ENCODE results near the gene COMMD9.

Gene COMMD9

GRCh38 chr11:36266767-36267166 lies 22.5 kb downstream of the COMMD9 start:
- no peak overlapping the region for H3K4me3 ChIP-seq (ENCODE audit: low read depth, low read length)
- TF ChIP-seq GLIS1 (tag by site-specific recombination; IDR thresholded peaks at IDR 0.05) (no peak), PBX3 (CRISPR knock-in tag; IDR thresholded peaks at IDR 0.05) (no peak), HOXC10 (CRISPR knock-in tag; IDR thresholded peaks at IDR 0.05) (no peak), ZNF510 (tag by site-specific recombination; IDR thresholded peaks at IDR 0.05; ENCODE audit: insufficient replicate concordance) (no peak), ZNF202 (tag by site-specific recombination; IDR thresholded peaks at IDR 0.05; ENCODE audit: borderline replicate concordance) (no peak), ZNF48 (tag by site-specific recombination; IDR thresholded peaks at IDR 0.05) (no peak), ZNF274 (IDR thresholded peaks at IDR 0.05; ENCODE audit: low read length) (no peak), ZNF274 (tag by site-specific recombination; IDR thresholded peaks at IDR 0.05; ENCODE audit: borderline replicate concordance) (no peak), ZBTB26 (tag by site-specific recombination; optimal IDR thresholded peaks at IDR 0.05) (no peak), HOXA7 (CRISPR knock-in tag; IDR thresholded peaks at IDR 0.05; ENCODE audit: borderline replicate concordance) (no peak), ZNF140 (tag by site-specific recombination; IDR thresholded peaks at IDR 0.05) (no peak), GLI4 (tag by site-specific recombination; IDR thresholded peaks at IDR 0.05) (no peak), ZNF610 (tag by site-specific recombination; IDR thresholded peaks at IDR 0.05; ENCODE audit: borderline replicate concordance) (no peak), ZNF26 (tag by site-specific recombination; IDR thresholded peaks at IDR 0.05) (no peak), ZNF112 (tag by site-specific recombination; IDR thresholded peaks at IDR 0.05) (no peak), ZNF785 (tag by site-specific recombination; IDR thresholded peaks at IDR 0.05) (no peak), HOXD13 (CRISPR knock-in tag; IDR thresholded peaks at IDR 0.05; ENCODE audit: borderline replicate concordance) (no peak), RBAK (tag by site-specific recombination; IDR thresholded peaks at IDR 0.05) (no peak), SP3 (tag by site-specific recombination; IDR thresholded peaks at IDR 0.05) (no peak), ZNF555 (tag by site-specific recombination; conservative IDR thresholded peaks at IDR 0.05) (no peak), ZFP69B (tag by site-specific recombination; IDR thresholded peaks at IDR 0.05) (no peak)
- H3K9me3 ChIP-seq (ENCODE audit: control insufficient read depth, insufficient read depth, low read depth, low read length) = no peaks in the 10 kb centered on the region
- H3K27ac ChIP-seq (ENCODE audit: extremely low read depth, low read depth, low read length) = no peak overlapping the region
- ChIA-PET CTCF (interaction anchor here (0.6 to 5.1 kb wide), 27 partner anchors 7 to 1242 kb away, joined by 3 to 63 read pairs (median 3); no protein-coding TSS in a partner anchor), POLR2A (no interaction called here)
- no peaks in the 10 kb centered on the region for H3K4me1 ChIP-seq (ENCODE audit: control insufficient read depth, insufficient read depth, low read length)
- no peaks in the 10 kb centered on the region for H3K36me3 ChIP-seq (ENCODE audit: control insufficient read depth in 2 of 2, insufficient read depth in 1 of 2, low read length in 2 of 2)

GRCh38 chr11:36265793-36266628 lies 23.2 kb downstream of the COMMD9 start:
- POLR2A ChIA-PET = interaction anchor here (0.9 kb wide), 1 partner anchor 444 kb away, joined by 5 read pairs; no protein-coding TSS in a partner anchor
- Histone ChIP-seq H3K4me1 (ENCODE audit: control insufficient read depth, insufficient read depth, low read length) (no peaks in the 10 kb centered on the region), H3K9me3 (ENCODE audit: control insufficient read depth, insufficient read depth, low read depth, low read length) (no peaks in the 10 kb centered on the region), H3K27ac (ENCODE audit: extremely low read depth, low read depth, low read length) (no peak overlapping the region), H3K36me3 (ENCODE audit: control insufficient read depth in 2 of 2, insufficient read depth in 1 of 2, low read length in 2 of 2) (no peaks in the 10 kb centered on the region), H3K4me3 (ENCODE audit: low read depth, low read length) (no peak overlapping the region)
- CTCF ChIA-PET = interaction anchor here (0.6 to 5.1 kb wide), 43 partner anchors 8 to 1586 kb away, joined by 3 to 63 read pairs (median 3); no protein-coding TSS in a partner anchor
- TF ChIP-seq ZNF138 (tag by site-specific recombination; IDR thresholded peaks at IDR 0.05; ENCODE audit: borderline replicate concordance) (no peak), KLF1 (tag by site-specific recombination; IDR thresholded peaks at IDR 0.05) (no peak), ZNF449 (tag by site-specific recombination; IDR thresholded peaks at IDR 0.05) (no peak), GLI4 (tag by site-specific recombination; IDR thresholded peaks at IDR 0.05) (no peak), ZNF473 (tag by site-specific recombination; IDR thresholded peaks at IDR 0.05) (no peak), ZNF335 (tag by site-specific recombination; conservative IDR thresholded peaks at IDR 0.05) (peak; percentile 38; the same call in 1 of the 2 replicates), OVOL3 (tag by site-specific recombination; IDR thresholded peaks at IDR 0.05) (no peak), ZNF121 (tag by site-specific recombination; IDR thresholded peaks at IDR 0.05) (no peak), CTCF (tag by site-specific recombination; IDR thresholded peaks at IDR 0.05) (peak; percentile 21; the same call in 1 of the 2 replicates)
